A673 (cell line): Measurements from ENCODE around the gene JAML.

Source experiments
- EZH2 ChIP-seq: fragments of 200-600 bp; sonication (generic); IDR thresholded peaks from 2 replicates; pipeline ENCODE4 v1.6.1; 2017; ENCODE audit warnings: borderline replicate concordance, low read depth, mild to moderate bottlenecking, mixed read lengths, antibody characterized with exemption, low read length; ENCODE audit not compliant: poor library complexity, severe bottlenecking
- TF ChIP-seq, protein P1 (sequence below): fragments of 300-800, 200-600 bp; sonication (generic); conservative IDR thresholded peaks from 2 replicates; pipeline ENCODE4 v1.5.1; 2017; ENCODE audit warnings: low read depth, mild to moderate bottlenecking, antibody characterized with exemption, low read length, moderate library complexity, mixed read lengths

GRCh38 chr11:118234833-118235232 lies 10.0 kb upstream of the JAML start:
- TF ChIP-seq, protein P1, sequence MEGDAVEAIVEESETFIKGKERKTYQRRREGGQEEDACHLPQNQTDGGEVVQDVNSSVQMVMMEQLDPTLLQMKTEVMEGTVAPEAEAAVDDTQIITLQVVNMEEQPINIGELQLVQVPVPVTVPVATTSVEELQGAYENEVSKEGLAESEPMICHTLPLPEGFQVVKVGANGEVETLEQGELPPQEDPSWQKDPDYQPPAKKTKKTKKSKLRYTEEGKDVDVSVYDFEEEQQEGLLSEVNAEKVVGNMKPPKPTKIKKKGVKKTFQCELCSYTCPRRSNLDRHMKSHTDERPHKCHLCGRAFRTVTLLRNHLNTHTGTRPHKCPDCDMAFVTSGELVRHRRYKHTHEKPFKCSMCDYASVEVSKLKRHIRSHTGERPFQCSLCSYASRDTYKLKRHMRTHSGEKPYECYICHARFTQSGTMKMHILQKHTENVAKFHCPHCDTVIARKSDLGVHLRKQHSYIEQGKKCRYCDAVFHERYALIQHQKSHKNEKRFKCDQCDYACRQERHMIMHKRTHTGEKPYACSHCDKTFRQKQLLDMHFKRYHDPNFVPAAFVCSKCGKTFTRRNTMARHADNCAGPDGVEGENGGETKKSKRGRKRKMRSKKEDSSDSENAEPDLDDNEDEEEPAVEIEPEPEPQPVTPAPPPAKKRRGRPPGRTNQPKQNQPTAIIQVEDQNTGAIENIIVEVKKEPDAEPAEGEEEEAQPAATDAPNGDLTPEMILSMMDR, result no peak
- no peak for TF ChIP-seq EZH2
